Neuronal stem cell (in vitro differentiated cells): ENCODE results near the gene COL5A1.
"Not testable (repeated sequence)": the region's sequence is repeated elsewhere in the genome, so short reads cannot be mapped to it uniquely, and the experiment has no call there.

Source experiments
- DNase-seq: peaks from one replicate; pipeline ENCODE4 v3.0.0-alpha.2; 2013; ENCODE audit warnings: low spot score
- H2AFZ ChIP-seq: one replicate; pipeline ENCODE4 v1.6.1; 2013; ENCODE audit warnings: mild to moderate bottlenecking, low read length, inconsistent platforms
- H2AK5ac ChIP-seq: 2 replicates; pipeline ENCODE4 v1.6.1; 2013; ENCODE audit warnings: low read depth, mild to moderate bottlenecking, inconsistent platforms, low read length, moderate library complexity, mixed read lengths
- H2BK120ac ChIP-seq: 2 replicates; pipeline ENCODE4 v1.6.1; 2013; ENCODE audit warnings: low read depth, mild to moderate bottlenecking, inconsistent platforms, low read length, moderate library complexity, mixed read lengths
- H2BK12ac ChIP-seq: one replicate; pipeline ENCODE4 v1.6.1; 2013; ENCODE audit warnings: low read length, inconsistent platforms
- H2BK15ac ChIP-seq: 2 replicates; pipeline ENCODE4 v1.6.1; 2013; ENCODE audit warnings: mild to moderate bottlenecking, low read length, inconsistent platforms, mixed read lengths
- H2BK5ac ChIP-seq: one replicate; pipeline ENCODE4 v1.6.1; 2013; ENCODE audit warnings: inconsistent platforms, mild to moderate bottlenecking, low read length, moderate library complexity
- H3K14ac ChIP-seq: one replicate; pipeline ENCODE4 v1.6.1; 2013; ENCODE audit warnings: low read length, inconsistent platforms
- H3K18ac ChIP-seq: 2 replicates; pipeline ENCODE4 v1.6.1; 2013; ENCODE audit warnings: low read length, inconsistent platforms
- H3K23ac ChIP-seq: 2 replicates; pipeline ENCODE4 v1.6.1; 2013; ENCODE audit warnings: low read depth, mild to moderate bottlenecking, mixed read lengths, low read length, inconsistent platforms; ENCODE audit not compliant: poor library complexity
- H3K27ac ChIP-seq: replicated peaks from 3 replicates; pipeline ENCODE4 v1.5.1; 2013; ENCODE audit warnings: low read length, inconsistent platforms
- H3K27me3 ChIP-seq, 3 experiments: 2 replicates each; pipeline ENCODE4 v1.6.1; 2013; ENCODE audit warnings: low read length in 3 of 3, mild to moderate bottlenecking in 2 of 3, inconsistent platforms in 1 of 3, low read depth in 1 of 3, mixed read lengths in 1 of 3, moderate library complexity in 1 of 3; ENCODE audit not compliant: control insufficient read depth in 3 of 3, insufficient read depth in 3 of 3
- H3K36me3 ChIP-seq, 2 donors: replicated peaks in 1 of 2; 2 replicates each; pipeline ENCODE4 v1.6.1; 2013; ENCODE audit warnings: low read length in 2 of 2; ENCODE audit not compliant: control insufficient read depth in 2 of 2, insufficient read depth in 2 of 2
- H3K4ac ChIP-seq: 2 replicates; pipeline ENCODE4 v1.6.1; 2013; ENCODE audit warnings: inconsistent platforms, mild to moderate bottlenecking, low read length, moderate library complexity
- H3K4me1 ChIP-seq, 2 donors: 1 replicate in 1 of 2; 2 replicates in 1 of 2; pipeline ENCODE4 v1.6.1; 2013; ENCODE audit warnings: low read length in 2 of 2, low read depth in 1 of 2; ENCODE audit not compliant: control insufficient read depth in 2 of 2, insufficient read depth in 1 of 2
- H3K4me2 ChIP-seq: one replicate; pipeline ENCODE4 v1.6.1; 2013; ENCODE audit warnings: mild to moderate bottlenecking, low read length, inconsistent platforms; ENCODE audit not compliant: insufficient read depth, poor library complexity, severe bottlenecking
- H3K4me3 ChIP-seq, 2 donors: 2 replicates each; pipeline ENCODE4 v1.5.1; 2013; ENCODE audit warnings: low read length in 2 of 2, mild to moderate bottlenecking in 2 of 2, inconsistent platforms in 1 of 2, moderate library complexity in 1 of 2
- H3K79me1 ChIP-seq: one replicate; pipeline ENCODE4 v1.6.1; 2013; ENCODE audit warnings: low read depth, mild to moderate bottlenecking, inconsistent platforms, low read length, moderate library complexity
- H3K9ac ChIP-seq: one replicate; pipeline ENCODE4 v1.6.1; 2013; ENCODE audit warnings: mild to moderate bottlenecking, low read depth, low read length, inconsistent platforms; ENCODE audit not compliant: poor library complexity
- H3K9me3 ChIP-seq, 2 donors: replicated peaks in 1 of 2; 2 replicates each; pipeline versions ENCODE3 to v1.6.1; 2013; ENCODE audit warnings: low read length in 2 of 2, mild to moderate bottlenecking in 2 of 2, inconsistent platforms in 1 of 2, low read depth in 1 of 2, mixed read lengths in 1 of 2, moderate library complexity in 1 of 2; ENCODE audit not compliant: control insufficient read depth in 2 of 2, insufficient read depth in 1 of 2
- H4K8ac ChIP-seq: one replicate; pipeline ENCODE4 v1.6.1; 2013; ENCODE audit warnings: low read depth, mild to moderate bottlenecking, inconsistent platforms, low read length, moderate library complexity
- H4K91ac ChIP-seq: one replicate; pipeline ENCODE4 v1.6.1; 2013; ENCODE audit warnings: low read length, low read depth, mild to moderate bottlenecking, inconsistent platforms; ENCODE audit not compliant: poor library complexity
- WGBS, 2 donors: extraction: QIAGEN DNeasy Blood & Tissue Kit; methylation state at CpG; one replicate each; pipeline ENCODE4 v1.1.7; 2013; ENCODE audit warnings: missing lambda C conversion rate in 2 of 2, mixed read lengths in 1 of 2; ENCODE audit not compliant: insufficient read length in 2 of 2, insufficient replicate concordance in 1 of 2; ENCODE audit errors: extremely low coverage in 2 of 2; 5-methylcytosine and 5-hydroxymethylcytosine counted together

COL5A1 gene

GRCh38 chr9:134855900-134856377, 214.3 kb downstream of the COL5A1 start:
- H3K79me1 ChIP-seq = no peaks in the 10 kb centered on the region
- no peak overlapping the region for H2BK15ac ChIP-seq
- no peaks in the 10 kb centered on the region for H3K27me3 ChIP-seq
- no peak overlapping the region for H4K8ac ChIP-seq
- H3K36me3 ChIP-seq = no peaks in the 10 kb centered on the region
- H3K4ac ChIP-seq = no peak overlapping the region
- no peak overlapping the region for H2AFZ ChIP-seq
- peaks cover 0 to 4% of the 10 kb centered on the region in 2 donors for H3K9me3 ChIP-seq
- WGBS, 2 donors = no CpG with 5 or more reads among the region's 9 CpGs
- no peak overlapping the region for H3K9ac ChIP-seq
- H2BK5ac ChIP-seq = no peak overlapping the region
- peak overlapping the region; percentile 42 for H3K18ac ChIP-seq
- no peak overlapping the region for H3K23ac ChIP-seq
- H4K91ac ChIP-seq = no peak overlapping the region
- H3K4me3 ChIP-seq = no peak overlapping the region
- H2BK120ac ChIP-seq = no peak overlapping the region
- no peak overlapping the region for H3K27ac ChIP-seq
- no peak overlapping the region for H3K4me2 ChIP-seq
- H3K4me1 ChIP-seq = no peaks in the 10 kb centered on the region
- no peak overlapping the region for H3K14ac ChIP-seq
- no peak overlapping the region for H2AK5ac ChIP-seq
- DNase-seq = no peak
- H2BK12ac ChIP-seq = no peak overlapping the region

GRCh38 chr9:134857451-134857850, 215.8 kb downstream of the COL5A1 start:
- not testable (repeated sequence) for H3K9ac ChIP-seq, H4K8ac ChIP-seq, H2BK15ac ChIP-seq, H3K14ac ChIP-seq, H2AFZ ChIP-seq, DNase-seq, H2BK5ac ChIP-seq, H3K4me3 ChIP-seq, H3K23ac ChIP-seq, H3K9me3 ChIP-seq, H3K27ac ChIP-seq, H2AK5ac ChIP-seq, H2BK12ac ChIP-seq, H3K18ac ChIP-seq, H3K79me1 ChIP-seq, H3K27me3 ChIP-seq, H2BK120ac ChIP-seq, H3K4me2 ChIP-seq, H3K4ac ChIP-seq, H3K36me3 ChIP-seq, H3K4me1 ChIP-seq, H4K91ac ChIP-seq
- no CpG with 5 or more reads among the region's 2 CpGs for WGBS, 2 donors

- Histone ChIP-seq H3K4me1 (no peaks in the 10 kb centered on the region), H2BK12ac (no peak overlapping the region), H3K79me1 (no peaks in the 10 kb centered on the region), H4K91ac (no peak overlapping the region), H3K18ac (no peak overlapping the region), H3K36me3 (no peaks in the 10 kb centered on the region), H4K8ac (no peak overlapping the region), H3K9ac (no peak overlapping the region), H3K27me3 (no peaks in the 10 kb centered on the region), H3K4me3 (no peak overlapping the region), H3K23ac (no peak overlapping the region), H3K4ac (no peak overlapping the region), H3K4me2 (no peak overlapping the region), H3K14ac (no peak overlapping the region), H2AK5ac (no peak overlapping the region), H3K27ac (no peak overlapping the region), H2BK5ac (no peak overlapping the region), H2BK120ac (no peak overlapping the region), H2AFZ (no peak overlapping the region), H3K9me3 (peaks cover 0 to 4% of the 10 kb centered on the region in 2 donors), H2BK15ac (no peak overlapping the region)
- no CpG with 5 or more reads among the region's 11 CpGs for WGBS, 2 donors
- no peak for DNase-seq
Measured at GRCh38 chr9:134858051-134858841, 216.6 kb downstream of the COL5A1 start.

- Histone ChIP-seq H3K4me3 (no peak overlapping the region), H2AFZ (no peak overlapping the region), H3K14ac (no peak overlapping the region), H2AK5ac (no peak overlapping the region), H2BK12ac (no peak overlapping the region), H3K36me3 (no peaks in the 10 kb centered on the region), H3K79me1 (no peaks in the 10 kb centered on the region), H3K27ac (no peak overlapping the region), H2BK120ac (no peak overlapping the region), H3K27me3 (no peaks in the 10 kb centered on the region), H3K18ac (no peak overlapping the region), H4K91ac (no peak overlapping the region), H3K4ac (no peak overlapping the region), H2BK5ac (no peak overlapping the region), H3K4me2 (no peak overlapping the region), H3K9me3 (peaks cover 0 to 4% of the 10 kb centered on the region in 2 donors), H3K4me1 (no peaks in the 10 kb centered on the region), H4K8ac (no peak overlapping the region), H3K9ac (no peak overlapping the region), H2BK15ac (no peak overlapping the region), H3K23ac (no peak overlapping the region)
- no CpG with 5 or more reads among the region's 13 CpGs for WGBS, 2 donors
- no peak for DNase-seq
Measured at GRCh38 chr9:134860510-134860909, 218.9 kb downstream of the COL5A1 start.
